K562 (cell line): ENCODE measurements around the gene ACR. TPM values are rescaled to one million over a fixed set of nuclear protein-coding genes. Genes with fewer than 3 reads are reported as not detected.

Source experiments
- ATAC-seq: fragments of 200-7000 bp; cut with Tn5 transposase; 3 replicates; pipeline ENCODE4 v1.9.1; 2020; ENCODE audit warnings: moderate library complexity
- BruUV-seq: library from RNA; stranded (reverse); fragments of 400-500 nt; replicated peaks from 2 replicates; lab custom pipeline; 2021; lab: Mats Ljungman, UMichigan
- CTCF ChIA-PET: fragments of 300-600 bp; formaldehyde crosslinking; extraction: SDS; loops from one replicate; lab custom pipeline; 2021; ENCODE audit warnings: low intra/inter-chr PET ratio; lab: Yijun Ruan, JAX
- POLR2A ChIA-PET: fragments of 300-600, 350-650 bp; sonication (Branson Sonifier 250); formaldehyde crosslinking; extraction: SDS; loops from one replicate; lab custom pipeline; 2021; ENCODE audit warnings: antibody characterized with exemption, inconsistent platforms; lab: Yijun Ruan, JAX
- DNase-seq, 4 experiments: peaks; one replicate each; pipeline versions ENCODE4 v3.0.0 to v3.0.0-alpha.2; 2011 to 2018; ENCODE audit warnings: low spot score in 3 of 4, mixed read lengths in 3 of 4; ENCODE audit errors: extremely low read depth in 1 of 4
- FAIRE-seq: peaks from 2 replicates; lab custom pipeline; 2011; peaks lifted over from hg19 to GRCh38; lab: Jason Lieb, UNC
- H2AFZ ChIP-seq: 2 replicates; pipeline ENCODE4 v1.6.0; 2011; ENCODE audit warnings: low read depth, low read length, control low read depth, inconsistent platforms
- H3K27ac ChIP-seq: fragments of 200-600 bp; 3 replicates; pipeline ENCODE4 v1.8.0; 2011; ENCODE audit warnings: low read depth, mild to moderate bottlenecking, control low read depth, inconsistent platforms, low read length, moderate library complexity, mixed read lengths; ENCODE audit errors: extremely low read depth
- H3K27me3 ChIP-seq, 2 experiments: fragments of 300-600 bp in 1 of 2; 2 replicates in 1 of 2; 3 replicates in 1 of 2; pipeline versions ENCODE4 v1.6.0 to v1.8.0; 2011; ENCODE audit warnings: inconsistent platforms in 2 of 2, low read length in 2 of 2, mild to moderate bottlenecking in 1 of 2, mixed read lengths in 1 of 2, moderate library complexity in 1 of 2; ENCODE audit not compliant: control insufficient read depth in 2 of 2, insufficient read depth in 2 of 2
- H3K36me3 ChIP-seq: fragments of 300-600 bp; 3 replicates; pipeline ENCODE4 v1.8.0; 2011; ENCODE audit warnings: mild to moderate bottlenecking, low read length, inconsistent platforms; ENCODE audit not compliant: control insufficient read depth, insufficient read depth
- H3K4me1 ChIP-seq, 2 experiments: fragments of 200-600 bp in 1 of 2; replicated peaks in 1 of 2; 2 replicates in 1 of 2; 3 replicates in 1 of 2; pipeline versions ENCODE4 v1.5.1 to v1.8.0; 2011; ENCODE audit warnings: inconsistent platforms in 2 of 2, low read length in 2 of 2, mild to moderate bottlenecking in 1 of 2, mixed read lengths in 1 of 2, moderate library complexity in 1 of 2; ENCODE audit not compliant: control insufficient read depth in 2 of 2, insufficient read depth in 2 of 2
- H3K4me2 ChIP-seq: 2 replicates; pipeline ENCODE4 v1.6.1; 2011; ENCODE audit warnings: low read length, control low read depth, inconsistent platforms, mixed read lengths; ENCODE audit not compliant: insufficient read depth
- H3K4me3 ChIP-seq: fragments of 200-600 bp; sonication (generic), shearing (Covaris generic); 2 replicates; pipeline ENCODE4 v1.5.1; 2016; ENCODE audit warnings: control low read depth, inconsistent platforms
- H3K79me2 ChIP-seq: fragments of 200-600 bp; 3 replicates; pipeline ENCODE4 v1.8.0; 2011; ENCODE audit warnings: low read length, inconsistent platforms; ENCODE audit not compliant: control insufficient read depth, insufficient read depth
- H3K9ac ChIP-seq, 2 experiments: 2 replicates each; pipeline versions ENCODE4 v1.6.0 to v1.6.1; 2011; ENCODE audit warnings: low read depth in 2 of 2, low read length in 2 of 2, control low read depth in 1 of 2, inconsistent platforms in 1 of 2, mild to moderate bottlenecking in 1 of 2, mixed read lengths in 1 of 2; ENCODE audit not compliant: insufficient read depth in 1 of 2
- H3K9me1 ChIP-seq: one replicate; pipeline ENCODE4 v1.6.0; 2011; ENCODE audit warnings: inconsistent platforms, mild to moderate bottlenecking, low read length, moderate library complexity; ENCODE audit not compliant: control insufficient read depth, insufficient read depth
- H3K9me3 ChIP-seq: replicated peaks from 2 replicates; pipeline ENCODE4 v1.5.1; 2011; ENCODE audit warnings: low read depth, low read length, inconsistent platforms; ENCODE audit not compliant: control insufficient read depth, insufficient read depth
- H4K20me1 ChIP-seq: replicated peaks from 2 replicates; pipeline ENCODE4 v1.6.1; 2011; ENCODE audit warnings: low read length, inconsistent platforms, mixed read lengths; ENCODE audit not compliant: control insufficient read depth, insufficient read depth
- FOXJ2 ChIP-seq: fragments of 200-800 bp; sonication (Bioruptor generic); IDR thresholded peaks from 2 replicates; pipeline ENCODE4 v1.6.1; 2016; ENCODE audit warnings: missing genetic modification characterization, missing compliant biosample characterization
- WGBS: fragments of 100-300 bp; shearing (Covaris generic); methylation state at CpG from one replicate; pipeline ENCODE4 v1.1.6; 2016; ENCODE audit warnings: low coverage, mixed read lengths; ENCODE audit not compliant: insufficient coverage; ENCODE audit errors: missing lambda C conversion rate; 5-methylcytosine and 5-hydroxymethylcytosine counted together
- in situ Hi-C: fragments of 300-500 bp; cut with MboI; formaldehyde crosslinking; loops from 4 replicates; pipeline ENCODE4 v1.15.0; 2018; ENCODE audit warnings: inconsistent platforms, mixed read lengths
- intact Hi-C: fragments of 100-400 bp; cut with micrococcal nuclease; formaldehyde crosslinking; loops from 2 replicates; pipeline ENCODE4 v1.14.2; 2022
- polyA plus RNA-seq, 8 experiments: library from polyadenylated mRNA; depleted of rRNA in 4 of 8; stranded (reverse) in 5 of 8; unstranded in 3 of 8; fragments of >200 nt; fragmentation: Nextera tagmentation in 2 of 8; fragmentation: Illumina TruSeq in 1 of 8; extraction: Ambion mirVana in 2 of 8; extraction: Trizol in 1 of 8; gene quantifications; 2 replicates each; pipeline versions ENCODE4 v1.2.1 to v1.2.3, GENCODE V29; 2011 to 2014; ENCODE audit warnings: inconsistent platforms in 1 of 8, missing spikeins in 1 of 8
- total RNA-seq, 7 experiments: library from RNA; depleted of rRNA in 6 of 7; stranded (reverse); fragments of >200 nt in 6 of 7; fragmentation: Illumina TruSeq in 2 of 7; extraction: Trizol in 2 of 7; gene quantifications; 2 replicates each; pipeline versions ENCODE4 v1.2.1 to v1.2.3, GENCODE V29; 2011 to 2021; ENCODE audit warnings: low replicate concordance in 1 of 7
- TF ChIP-seq, protein P1 (sequence below): IDR thresholded peaks from 2 replicates; pipeline ENCODE4 v1.6.1; 2011; ENCODE audit warnings: borderline replicate concordance, low read depth, mild to moderate bottlenecking, moderate library complexity, low read length; ENCODE audit not compliant: insufficient read depth, poor library complexity, severe bottlenecking
- TF ChIP-seq, protein P2 (sequence below): IDR thresholded peaks from 3 replicates; pipeline ENCODE4 v1.6.1; 2011; ENCODE audit warnings: borderline replicate concordance, mild to moderate bottlenecking; ENCODE audit not compliant: insufficient read length, insufficient read depth

Gene ACR
- total and polyA plus RNA-seq, 9 of the 15 experiments (the other 6 are each of a cell fraction or from before 2014, with no cell fraction given) = not detected

DNA sequence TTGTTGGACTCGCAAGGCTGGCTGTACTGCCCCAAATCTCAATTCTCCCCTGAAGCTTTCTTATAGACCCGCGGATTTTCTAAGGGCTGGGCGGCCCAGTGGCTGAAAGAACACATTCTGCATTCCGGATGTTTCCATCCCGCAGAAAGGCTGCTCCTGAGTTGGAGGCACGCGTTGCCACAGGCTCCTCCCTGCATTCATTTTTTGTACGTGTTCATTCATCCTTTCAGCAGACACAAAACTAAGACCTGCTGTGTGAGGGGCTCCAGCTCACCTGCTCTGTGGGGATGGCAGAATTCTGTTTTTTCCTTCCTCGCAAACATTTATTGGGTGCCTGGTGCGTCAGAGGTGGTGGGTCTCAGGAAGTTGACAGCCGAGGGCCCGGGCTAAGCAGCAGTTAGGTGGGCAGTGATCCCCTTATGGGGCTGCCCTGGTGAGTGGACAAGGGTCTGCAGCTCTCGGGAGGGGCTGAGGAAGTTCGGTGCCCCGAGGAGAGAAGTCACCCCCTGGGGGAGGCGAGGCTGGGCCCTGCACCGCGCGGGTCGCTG is 41.7 kb upstream of the ACR start:
- FAIRE-seq (no peak), DNase-seq (no peak), ATAC-seq (no peak)
- in situ Hi-C loops = loop anchor here (5.0 kb wide), 1 partner anchor 54 kb away; no protein-coding TSS in a partner anchor
- Histone ChIP-seq H3K4me3 (no peak overlapping the region), H3K4me1 (peaks cover 0 to 13% of the 10 kb centered on the region in 2 experiments; a peak in 1 of 5 replicates), H3K79me2 (no peaks in the 10 kb centered on the region), H3K9me1 (no peaks in the 10 kb centered on the region), H3K9ac (no peak overlapping the region), H3K27ac (no peak overlapping the region), H4K20me1 (no peaks in the 10 kb centered on the region), H3K27me3 (peaks cover 6 to 19% of the 10 kb centered on the region in 2 experiments; a peak in 4 of 5 replicates), H2AFZ (no peak overlapping the region), H3K4me2 (no peak overlapping the region), H3K9me3 (no peaks in the 10 kb centered on the region), H3K36me3 (no peaks in the 10 kb centered on the region)
- TF ChIP-seq FOXJ2 (tag) = no peak
- TF ChIP-seq, protein P1, sequence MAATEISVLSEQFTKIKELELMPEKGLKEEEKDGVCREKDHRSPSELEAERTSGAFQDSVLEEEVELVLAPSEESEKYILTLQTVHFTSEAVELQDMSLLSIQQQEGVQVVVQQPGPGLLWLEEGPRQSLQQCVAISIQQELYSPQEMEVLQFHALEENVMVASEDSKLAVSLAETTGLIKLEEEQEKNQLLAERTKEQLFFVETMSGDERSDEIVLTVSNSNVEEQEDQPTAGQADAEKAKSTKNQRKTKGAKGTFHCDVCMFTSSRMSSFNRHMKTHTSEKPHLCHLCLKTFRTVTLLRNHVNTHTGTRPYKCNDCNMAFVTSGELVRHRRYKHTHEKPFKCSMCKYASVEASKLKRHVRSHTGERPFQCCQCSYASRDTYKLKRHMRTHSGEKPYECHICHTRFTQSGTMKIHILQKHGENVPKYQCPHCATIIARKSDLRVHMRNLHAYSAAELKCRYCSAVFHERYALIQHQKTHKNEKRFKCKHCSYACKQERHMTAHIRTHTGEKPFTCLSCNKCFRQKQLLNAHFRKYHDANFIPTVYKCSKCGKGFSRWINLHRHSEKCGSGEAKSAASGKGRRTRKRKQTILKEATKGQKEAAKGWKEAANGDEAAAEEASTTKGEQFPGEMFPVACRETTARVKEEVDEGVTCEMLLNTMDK = peak; percentile 17
- TF ChIP-seq, protein P2, sequence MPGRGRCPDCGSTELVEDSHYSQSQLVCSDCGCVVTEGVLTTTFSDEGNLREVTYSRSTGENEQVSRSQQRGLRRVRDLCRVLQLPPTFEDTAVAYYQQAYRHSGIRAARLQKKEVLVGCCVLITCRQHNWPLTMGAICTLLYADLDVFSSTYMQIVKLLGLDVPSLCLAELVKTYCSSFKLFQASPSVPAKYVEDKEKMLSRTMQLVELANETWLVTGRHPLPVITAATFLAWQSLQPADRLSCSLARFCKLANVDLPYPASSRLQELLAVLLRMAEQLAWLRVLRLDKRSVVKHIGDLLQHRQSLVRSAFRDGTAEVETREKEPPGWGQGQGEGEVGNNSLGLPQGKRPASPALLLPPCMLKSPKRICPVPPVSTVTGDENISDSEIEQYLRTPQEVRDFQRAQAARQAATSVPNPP = no peak
- POLR2A ChIA-PET = no interaction called here
- no TSS peak for BruUV-seq
- 23% methylated on average over 14 of the region's 21 CpGs for WGBS
- intact Hi-C loops = no loop called here
- CTCF ChIA-PET = interaction anchor here (0.7 kb wide), 1 partner anchor 121 kb away, joined by 3 read pairs; no protein-coding TSS in a partner anchor
